A549 treated with AZD9567 at 1 μM for 4 hours (cell line): ENCODE data around the gene KRT37. TPM values are rescaled to one million over a fixed set of nuclear protein-coding genes. Genes with fewer than 3 reads are reported as not detected.

Experiments
- total RNA-seq: library from RNA; stranded (reverse); fragments of 200-300 nt; extraction: Qiagen RNA extraction; gene quantifications from 5 replicates; pipeline ENCODE4 v1.2.3, GENCODE V29; 2022; ENCODE audit not compliant: insufficient read depth

Gene KRT37
- total RNA-seq: not detected in 5 replicates

DNA sequence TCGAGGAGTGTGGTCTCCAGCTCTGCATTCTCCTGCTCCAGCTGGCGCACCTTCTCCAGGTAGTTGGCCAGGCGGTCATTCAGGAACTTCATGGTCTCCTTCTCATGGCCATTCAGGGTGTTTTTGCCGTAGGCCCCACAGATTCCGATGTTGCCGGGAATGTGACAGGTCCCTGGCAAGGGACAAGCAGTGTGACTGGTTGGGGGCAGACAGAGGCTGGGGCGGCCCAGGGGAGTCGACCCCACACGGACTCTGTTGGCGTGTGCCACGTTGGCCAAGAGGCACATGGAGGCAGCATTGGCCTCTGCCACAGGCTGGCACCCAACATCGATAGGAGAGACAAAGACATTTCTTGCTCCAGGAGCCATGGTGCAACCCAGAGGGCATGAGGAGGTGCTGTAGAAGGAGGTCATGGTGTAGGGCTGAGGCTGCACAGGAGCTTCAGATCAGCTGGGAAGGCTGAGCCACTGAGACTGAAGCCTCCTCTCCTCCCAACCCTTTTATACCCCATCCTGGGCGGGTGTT lies at the start of gene KRT37:
Gene KRT37, minus strand, starts transcription at position 475 of the 525 bp plus-strand sequence. Its CDS starts 62 bp downstream, at position 413.

DNA sequence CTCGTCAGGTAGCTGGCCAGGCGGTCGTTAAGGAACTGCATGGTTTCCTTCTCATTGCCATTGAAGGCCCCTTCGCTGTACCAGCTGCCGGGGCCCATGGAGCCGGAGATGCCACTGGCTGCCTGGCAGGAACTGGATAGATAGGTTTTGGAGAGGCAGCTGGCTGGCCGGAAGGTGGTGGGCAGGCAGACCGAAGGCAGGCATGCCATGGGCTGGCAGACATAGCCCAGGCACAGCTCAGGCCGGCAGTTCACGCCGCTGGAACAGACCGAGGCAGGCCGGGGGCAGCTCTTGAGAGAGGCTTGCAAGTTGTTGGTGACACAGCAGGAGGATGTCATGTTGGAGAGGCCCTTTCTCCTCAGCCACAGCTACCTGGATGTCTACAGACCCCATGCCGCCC lies 42.6 kb upstream of the KRT37 start, which contains the start of gene KRT32:
Gene KRT32, minus strand, starts transcription at position 399 of the 400 bp plus-strand sequence. Its CDS starts 61 bp downstream, at position 338.

GRCh38 chr17:41440531-41441033 lies 16.2 kb upstream of the KRT37 start, which contains the start of gene KRT38:
Gene KRT38 (minus strand): TSS chr17:41440983. CDS start chr17:41440921, 62 bp downstream.

DNA sequence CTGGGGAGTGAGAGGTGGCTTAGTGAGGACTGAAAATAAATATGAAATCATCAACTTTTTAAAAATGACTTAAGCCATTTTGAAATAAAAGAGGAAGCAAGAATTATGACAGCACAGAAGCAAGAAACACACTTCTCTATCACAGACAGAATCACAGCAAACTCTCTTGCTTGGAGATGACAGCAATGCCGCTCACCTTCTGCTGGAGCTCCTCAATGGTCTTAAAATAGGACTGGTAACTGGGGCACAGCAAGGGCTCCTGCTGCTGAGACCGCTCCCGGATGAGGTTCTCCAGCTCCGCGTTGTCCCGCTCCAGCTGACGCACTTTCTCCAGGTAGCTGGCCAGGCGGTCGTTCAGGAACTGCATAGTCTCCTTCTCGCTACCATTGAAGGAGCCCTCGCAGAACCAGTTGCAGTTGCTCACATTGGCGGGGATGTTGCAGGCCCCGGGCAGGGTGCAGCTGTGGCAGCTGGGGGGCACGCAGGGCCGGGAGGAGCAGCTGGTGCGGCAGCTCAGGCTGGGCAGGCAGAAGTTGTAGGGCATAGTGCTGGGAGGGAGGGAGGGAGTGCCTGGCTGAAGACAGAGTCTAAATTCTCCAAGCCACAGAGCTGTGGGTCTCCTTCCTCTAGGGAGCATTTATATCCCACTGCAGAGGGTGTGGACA lies 27.3 kb downstream of the KRT37 start, which contains the start of gene KRT31:
Gene KRT31, minus strand, starts transcription at position 613 of the 665 bp plus-strand sequence. Its CDS starts 69 bp downstream, at position 544.

GRCh38 chr17:41381943-41382342 lies 42.4 kb downstream of the KRT37 start, which contains the start of gene KRT34:
Gene KRT34 (minus strand): TSS chr17:41382306. CDS start chr17:41382246, 60 bp downstream.

Other genes starting within 250 kb of the KRT37 start
- gene KRTAP4-2, start 246.4 kb downstream of the KRT37 start, total RNA-seq: not detected in 5 replicates
- gene KRTAP4-1, start 239.7 kb downstream of the KRT37 start, total RNA-seq: not detected in 5 replicates
- not detected in 5 replicates for gene KRTAP9-1, start 234.7 kb downstream of the KRT37 start, total RNA-seq
- not detected in 5 replicates for gene KRTAP9-2, start 197.9 kb downstream of the KRT37 start, total RNA-seq
- gene KRTAP9-3, start 192.1 kb downstream of the KRT37 start, total RNA-seq: not detected in 5 replicates
- not detected in 5 replicates for gene KRTAP9-8, start 186.6 kb downstream of the KRT37 start, total RNA-seq
- not detected in 5 replicates for gene KRTAP9-4, start 174.9 kb downstream of the KRT37 start, total RNA-seq
- not detected in 5 replicates for gene KRTAP9-9, start 169.2 kb downstream of the KRT37 start, total RNA-seq
- gene KRTAP9-6, start 159.2 kb downstream of the KRT37 start, total RNA-seq: not detected in 5 replicates
- not detected in 5 replicates for gene KRTAP9-7, start 148.9 kb downstream of the KRT37 start, total RNA-seq
- gene KRTAP29-1, start 121.7 kb downstream of the KRT37 start, total RNA-seq: not detected in 5 replicates
- gene KRTAP16-1, start 115.3 kb downstream of the KRT37 start, total RNA-seq: not detected in 5 replicates
- gene KRTAP17-1, start 108.9 kb downstream of the KRT37 start, total RNA-seq: not detected in 5 replicates
- gene KRT33A, start 73.8 kb downstream of the KRT37 start, total RNA-seq: not detected in 5 replicates
- not detected in 5 replicates for gene KRT33B, start 54.8 kb downstream of the KRT37 start, total RNA-seq
- gene KRT34, start 42.3 kb downstream of the KRT37 start, total RNA-seq: 0.21 to 1.2 TPM (median 0.29 TPM) in 5 replicates
- gene KRT31, start 27.0 kb downstream of the KRT37 start, total RNA-seq: not detected in 5 replicates
- not detected in 5 replicates for gene KRT38, start 16.4 kb upstream of the KRT37 start, total RNA-seq
- gene KRT32, start 42.8 kb upstream of the KRT37 start, total RNA-seq: not detected in 5 replicates
- not detected in 5 replicates for gene KRT35, start 56.6 kb upstream of the KRT37 start, total RNA-seq
- gene KRT36, start 65.3 kb upstream of the KRT37 start, total RNA-seq: not detected in 5 replicates
- 0.08 to 0.50 TPM (median 0.30 TPM) in 3 of 5 replicates, not detected in the others for gene KRT13, start 81.0 kb upstream of the KRT37 start, total RNA-seq
- gene KRT15, start 94.3 kb upstream of the KRT37 start, total RNA-seq: 2.1 to 2.6 TPM (median 2.5 TPM) in 5 replicates
- 38.0 to 52.6 TPM (median 41.8 TPM) in 5 replicates for gene KRT19, start 103.7 kb upstream of the KRT37 start, total RNA-seq
- gene KRT9, start 147.5 kb upstream of the KRT37 start, total RNA-seq: not detected in 5 replicates
- gene KRT14, start 162.3 kb upstream of the KRT37 start, total RNA-seq: 0.08 to 0.13 TPM (median 0.10 TPM) in 3 of 5 replicates, not detected in the others
- gene KRT16, start 188.2 kb upstream of the KRT37 start, total RNA-seq: 0.46 to 0.75 TPM (median 0.64 TPM) in 4 of 5 replicates, not detected in the other
- 0.64 to 0.87 TPM (median 0.80 TPM) in 4 of 5 replicates, not detected in the other for gene KRT17, start 200.0 kb upstream of the KRT37 start, total RNA-seq